Gastroesophageal sphincter (tissue), 3 donors: Measurements from ENCODE around the gene FHOD3.

ENCODE experiments used
- CTCF ChIP-seq, 4 experiments: fragments of 200-600 bp in 2 of 4; fragments of 450-650 bp in 2 of 4; sonication (generic) in 1 of 4; IDR thresholded peaks; one replicate each; pipeline ENCODE4 v1.5.1; 2017 to 2019; ENCODE audit warnings: antibody characterized with exemption in 4 of 4, mild to moderate bottlenecking in 2 of 4, moderate library complexity in 2 of 4
- EP300 ChIP-seq: sonication (generic); formaldehyde crosslinking; IDR thresholded peaks from one replicate; pipeline ENCODE4 v1.6.1; 2017; ENCODE audit warnings: antibody characterized with exemption, mild to moderate bottlenecking
- POLR2A ChIP-seq, 2 donors: fragments of 450-650 bp; IDR thresholded peaks; one replicate each; pipeline ENCODE4 v1.6.1; 2017; ENCODE audit warnings: antibody characterized with exemption in 2 of 2, mild to moderate bottlenecking in 2 of 2, moderate library complexity in 1 of 2
- POLR2AphosphoS5 ChIP-seq: sonication (generic); formaldehyde crosslinking; IDR thresholded peaks from one replicate; pipeline ENCODE4 v1.6.1; 2017; ENCODE audit warnings: antibody characterized with exemption

GRCh38 chr18:36638224-36638623, 340.7 kb downstream of the FHOD3 start:
- no peak for TF ChIP-seq CTCF (IDR thresholded peaks at IDR 0.05)
- TF ChIP-seq POLR2A (IDR thresholded peaks at IDR 0.05), result no peak
- no peak for TF ChIP-seq POLR2AphosphoS5
- TF ChIP-seq EP300, result no peak
